KOPT-K1 (cell line): ENCODE results near the gene SFT2D1.

Experiments
- H3K27ac ChIP-seq: fragments of 200-600 bp; sonication (generic); 2 replicates; pipeline ENCODE4 v1.5.1; 2016; ENCODE audit warnings: antibody characterized with exemption, mild to moderate bottlenecking, low read depth, low read length; ENCODE audit not compliant: poor library complexity, severe bottlenecking
- H3K36me3 ChIP-seq: fragments of 200-600 bp; sonication (generic); 2 replicates; pipeline ENCODE4 v1.5.1; 2017; ENCODE audit warnings: antibody characterized with exemption, mild to moderate bottlenecking, low read length, moderate library complexity; ENCODE audit not compliant: insufficient read depth
- H3K9me3 ChIP-seq: fragments of 200-600 bp; sonication (generic); 2 replicates; pipeline ENCODE4 v1.5.1; 2017; ENCODE audit warnings: antibody characterized with exemption, low read length, mild to moderate bottlenecking; ENCODE audit not compliant: insufficient read depth, poor library complexity, severe bottlenecking

Gene SFT2D1

DNA sequence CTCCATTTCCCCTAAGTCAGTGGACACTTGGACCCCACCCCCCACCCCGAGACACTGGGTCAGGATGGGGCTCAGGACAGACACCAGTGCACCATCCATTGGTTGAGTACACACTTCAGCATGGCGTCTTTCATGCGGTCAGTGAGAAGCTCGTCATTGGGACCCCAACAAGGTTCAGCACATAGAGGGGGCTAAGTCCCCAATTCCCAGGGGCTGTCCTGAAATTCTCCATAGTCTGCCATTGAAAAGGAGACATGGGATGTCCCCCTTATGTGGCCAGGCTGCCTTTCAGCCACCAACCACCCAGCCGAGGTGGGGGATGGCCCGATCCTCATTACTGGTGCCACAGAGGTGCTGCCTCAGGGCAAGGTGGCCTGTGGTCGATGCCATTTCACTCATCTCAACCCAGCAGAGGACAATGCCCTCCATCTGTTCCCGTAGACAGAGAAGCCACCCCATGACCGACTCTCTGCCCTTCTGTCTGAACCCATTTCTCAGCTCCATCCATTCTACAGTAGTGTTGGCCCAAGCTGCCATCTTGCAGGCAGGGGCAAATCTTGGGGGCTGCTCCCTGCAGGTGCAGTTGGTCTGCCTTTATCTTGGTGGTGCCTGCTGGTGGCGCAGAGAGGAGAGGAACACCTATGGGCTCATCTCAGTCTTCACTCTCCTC, 71.5 kb downstream of the SFT2D1 start:
- no peak overlapping the region for H3K27ac ChIP-seq
- no peaks in the 10 kb centered on the region for H3K9me3 ChIP-seq
- H3K36me3 ChIP-seq, result no peaks in the 10 kb centered on the region
